Urothelium cell line (cell line): ENCODE data around the gene CIROP.

Experiments used
- DNase-seq: peaks from one replicate; pipeline ENCODE4 v3.0.0; 2011; ENCODE audit warnings: low spot score, mixed read lengths
- FAIRE-seq: peaks from 2 replicates; lab custom pipeline; 2011; peaks lifted over from hg19 to GRCh38; lab: Jason Lieb, UNC

CIROP gene

GRCh38 chr14:23131482-23131881, 26.7 kb upstream of the CIROP start:
- FAIRE-seq (no peak), DNase-seq (no peak)

GRCh38 chr14:23130871-23131270, 26.1 kb upstream of the CIROP start:
- DNase-seq (no peak), FAIRE-seq (no peak)

- DNase-seq = no peak
- no peak for FAIRE-seq
Observed at GRCh38 chr14:23129759-23130316, 25.0 kb upstream of the CIROP start.

- FAIRE-seq (no peak), DNase-seq (no peak)
Observed at GRCh38 chr14:23128969-23129758, 24.4 kb upstream of the CIROP start.

GRCh38 chr14:23127861-23128260, 23.1 kb upstream of the CIROP start:
- no peak for DNase-seq
- no peak for FAIRE-seq

GRCh38 chr14:23126548-23127278, 21.9 kb upstream of the CIROP start:
- FAIRE-seq = no peak
- DNase-seq = no peak

- FAIRE-seq (no peak), DNase-seq (no peak)
Observed at GRCh38 chr14:23125933-23126524, 21.2 kb upstream of the CIROP start.

GRCh38 chr14:23125011-23125410, 20.2 kb upstream of the CIROP start:
- no peak for FAIRE-seq

GRCh38 chr14:23124337-23124954, 19.7 kb upstream of the CIROP start:
- FAIRE-seq = no peak
- no peak for DNase-seq

More at GRCh38 chr14:23125011-23125410, 20.2 kb upstream of the CIROP start:
- DNase-seq = no peak

GRCh38 chr14:23123419-23123818, 18.6 kb upstream of the CIROP start:
- no peak for DNase-seq
- no peak for FAIRE-seq

GRCh38 chr14:23122086-23122485, 17.3 kb upstream of the CIROP start:
- FAIRE-seq (no peak), DNase-seq (no peak)

- FAIRE-seq (no peak), DNase-seq (no peak)
Observed at GRCh38 chr14:23121361-23121771, 16.6 kb upstream of the CIROP start.

GRCh38 chr14:23120541-23121251, 15.9 kb upstream of the CIROP start:
- DNase-seq (peak; percentile 93), FAIRE-seq (no peak)

- no peak for DNase-seq
- no peak for FAIRE-seq
Observed at GRCh38 chr14:23119363-23120327, 14.9 kb upstream of the CIROP start.

- DNase-seq = no peak
- FAIRE-seq = no peak
Observed at GRCh38 chr14:23118506-23119362, 13.9 kb upstream of the CIROP start, which contains the start of gene CEBPE. CEBPE (minus strand) TSS chr14:23119255; CDS start chr14:23119091, 164 bp downstream.

GRCh38 chr14:23117371-23118020, 12.7 kb upstream of the CIROP start:
- DNase-seq = no peak
- no peak for FAIRE-seq

- FAIRE-seq = no peak
- DNase-seq = no peak
Observed at GRCh38 chr14:23115918-23116317, 11.1 kb upstream of the CIROP start.
